SH-SY5Y (cell line): Measurements from ENCODE around the gene DNAJB5.

Experiments
- GATA2 ChIP-seq: IDR thresholded peaks from 2 replicates; pipeline ENCODE4 v1.6.1; 2011; ENCODE audit warnings: mild to moderate bottlenecking, low read depth, low read length
- GATA3 ChIP-seq: IDR thresholded peaks from 2 replicates; pipeline ENCODE4 v1.6.1; 2011; ENCODE audit warnings: low read depth, mild to moderate bottlenecking, low read length, moderate library complexity

DNA sequence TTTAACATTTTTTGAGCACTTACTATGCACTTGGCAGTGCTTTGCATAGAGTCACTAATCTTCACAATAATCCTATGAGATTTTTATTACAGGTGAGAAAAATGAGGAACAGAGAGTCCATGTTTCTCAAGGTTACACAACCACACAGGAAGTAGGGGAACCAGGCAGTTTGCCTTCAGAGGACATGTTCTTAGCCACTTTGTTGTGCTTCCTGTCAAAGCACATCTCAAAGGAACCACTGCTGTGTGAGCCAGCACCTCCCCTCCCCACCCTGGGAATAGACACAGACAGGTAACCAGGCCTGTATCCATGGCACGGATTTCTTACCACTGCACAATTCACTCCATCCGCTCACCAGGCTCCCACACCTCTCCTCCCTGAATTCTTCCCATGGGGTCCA lies 6.3 kb upstream of the DNAJB5 start:
- no peak for TF ChIP-seq GATA3
- TF ChIP-seq GATA2: no peak
